IMR-90 (cell line): Measurements from ENCODE around the gene PPEF2. TPM values are rescaled to one million over a fixed set of nuclear protein-coding genes. Genes with fewer than 3 reads are reported as not detected.

Source experiments
- ATAC-seq: fragments of 200-7000 bp; cut with Tn5 transposase; 2 replicates; pipeline ENCODE4 v1.9.1; 2020; ENCODE audit warnings: low read depth, mild to moderate bottlenecking, moderate library complexity
- BruUV-seq: library from RNA; stranded (reverse); fragments of 400-500 nt; replicated peaks from 2 replicates; lab custom pipeline; 2021; lab: Mats Ljungman, UMichigan
- CTCF ChIA-PET: fragments of 300-600 bp; formaldehyde crosslinking; extraction: SDS; loops from one replicate; lab custom pipeline; 2021; ENCODE audit warnings: antibody characterized with exemption; lab: Yijun Ruan, JAX
- POLR2A ChIA-PET: fragments of 300-600 bp; sonication (Branson Sonifier 250); formaldehyde crosslinking; loops from one replicate; lab custom pipeline; 2022; ENCODE audit warnings: antibody characterized with exemption; ENCODE audit not compliant: unreplicated experiment; lab: Charles Lee
- DNase-seq: peaks from one replicate; pipeline ENCODE4 v3.0.0; 2013
- H2AFZ ChIP-seq: replicated peaks from 2 replicates; pipeline ENCODE3; 2013; ENCODE audit warnings: low read length, mild to moderate bottlenecking; ENCODE audit not compliant: poor library complexity
- H2AK5ac ChIP-seq: 2 replicates; pipeline ENCODE4 v1.6.1; 2013; ENCODE audit warnings: low read depth, low read length, inconsistent platforms
- H2AK9ac ChIP-seq: replicated peaks from 2 replicates; pipeline ENCODE3; 2013; ENCODE audit warnings: mild to moderate bottlenecking, low read depth, low read length, moderate library complexity; ENCODE audit not compliant: poor library complexity
- H2BK120ac ChIP-seq: 2 replicates; pipeline ENCODE4 v1.6.1; 2013; ENCODE audit warnings: low read depth, low read length, inconsistent platforms
- H2BK15ac ChIP-seq: 3 replicates; pipeline ENCODE4 v1.6.1; 2013; ENCODE audit warnings: low read depth, low read length, inconsistent platforms
- H2BK20ac ChIP-seq: 2 replicates; pipeline ENCODE4 v1.6.1; 2013; ENCODE audit warnings: low read depth, mild to moderate bottlenecking, inconsistent platforms, low read length, moderate library complexity
- H2BK5ac ChIP-seq: 2 replicates; pipeline ENCODE4 v1.6.1; 2013; ENCODE audit warnings: mild to moderate bottlenecking, low read depth, low read length, inconsistent platforms; ENCODE audit not compliant: poor library complexity, severe bottlenecking
- H3K14ac ChIP-seq: replicated peaks from 2 replicates; pipeline ENCODE4 v1.6.1; 2013; ENCODE audit warnings: low read depth, low read length, inconsistent platforms
- H3K18ac ChIP-seq: 2 replicates; pipeline ENCODE4 v1.6.1; 2013; ENCODE audit warnings: low read depth, low read length, control low read depth
- H3K23ac ChIP-seq: 2 replicates; pipeline ENCODE4 v1.6.1; 2013; ENCODE audit warnings: low read depth, low read length, inconsistent platforms
- H3K27ac ChIP-seq: 2 replicates; pipeline ENCODE4 v1.5.1; 2013; ENCODE audit warnings: mild to moderate bottlenecking, control low read depth, low read length; ENCODE audit not compliant: insufficient read depth
- H3K27me3 ChIP-seq: 2 replicates; pipeline ENCODE4 v1.6.1; 2013; ENCODE audit warnings: low read length; ENCODE audit not compliant: control insufficient read depth, insufficient read depth
- H3K36me3 ChIP-seq: 2 replicates; pipeline ENCODE4 v1.6.1; 2013; ENCODE audit warnings: low read length, mixed read lengths; ENCODE audit not compliant: control insufficient read depth, insufficient read depth
- H3K4ac ChIP-seq: 2 replicates; pipeline ENCODE4 v1.6.1; 2013; ENCODE audit warnings: low read depth, low read length, inconsistent platforms
- H3K4me1 ChIP-seq: 2 replicates; pipeline ENCODE4 v1.6.1; 2013; ENCODE audit warnings: low read length, mixed read lengths; ENCODE audit not compliant: control insufficient read depth, insufficient read depth
- H3K4me2 ChIP-seq: 2 replicates; pipeline ENCODE4 v1.6.1; 2013; ENCODE audit warnings: low read depth, mild to moderate bottlenecking, control low read depth, low read length, moderate library complexity
- H3K4me3 ChIP-seq: 2 replicates; pipeline ENCODE4 v1.5.1; 2013; ENCODE audit warnings: low read depth, mild to moderate bottlenecking, control low read depth, low read length, moderate library complexity; ENCODE audit not compliant: insufficient read depth
- H3K56ac ChIP-seq: 2 replicates; pipeline ENCODE4 v1.6.1; 2013; ENCODE audit warnings: low read length, inconsistent platforms; ENCODE audit not compliant: insufficient read depth; ENCODE audit errors: extremely low read depth
- H3K79me1 ChIP-seq, 2 experiments: 2 replicates each; pipeline ENCODE4 v1.6.1; 2013; ENCODE audit warnings: low read length in 2 of 2, inconsistent platforms in 1 of 2, low read depth in 1 of 2
- H3K9ac ChIP-seq: 2 replicates; pipeline ENCODE4 v1.6.1; 2013; ENCODE audit warnings: low read depth, low read length, control low read depth
- H3K9me1 ChIP-seq: 2 replicates; pipeline ENCODE4 v1.6.1; 2013; ENCODE audit warnings: low read length, inconsistent platforms; ENCODE audit not compliant: insufficient read depth
- H3K9me3 ChIP-seq: 2 replicates; pipeline ENCODE4 v1.6.1; 2013; ENCODE audit warnings: low read length; ENCODE audit not compliant: control insufficient read depth, insufficient read depth
- H4K20me1 ChIP-seq: 2 replicates; pipeline ENCODE4 v1.6.1; 2013; ENCODE audit warnings: low read length, inconsistent platforms; ENCODE audit not compliant: insufficient read depth
- H4K5ac ChIP-seq: 2 replicates; pipeline ENCODE4 v1.6.1; 2013; ENCODE audit warnings: mild to moderate bottlenecking, low read depth, low read length, control low read depth
- H4K8ac ChIP-seq, 2 experiments: 2 replicates each; pipeline ENCODE4 v1.6.1; 2013; ENCODE audit warnings: low read depth in 2 of 2, low read length in 2 of 2, control low read depth in 1 of 2, inconsistent platforms in 1 of 2
- H4K91ac ChIP-seq: 2 replicates; pipeline ENCODE4 v1.6.1; 2013; ENCODE audit warnings: low read depth, low read length, inconsistent platforms; ENCODE audit not compliant: insufficient read depth
- BHLHE40 ChIP-seq: fragments of 150-350 bp; IDR thresholded peaks from 2 replicates; pipeline ENCODE4 v1.6.1; 2016; ENCODE audit warnings: mild to moderate bottlenecking, low read depth, low read length
- FOS ChIP-seq: fragments of 150-350 bp; IDR thresholded peaks from 2 replicates; pipeline ENCODE4 v1.6.1; 2016; ENCODE audit warnings: low read depth, low read length
- MAZ ChIP-seq: IDR thresholded peaks from 2 replicates; pipeline ENCODE4 v1.6.1; 2012; ENCODE audit warnings: low read depth, mild to moderate bottlenecking, low read length, improper control_type of control experiment, moderate library complexity, borderline replicate concordance
- NFE2L2 ChIP-seq: fragments of 150-350 bp; IDR thresholded peaks from 2 replicates; pipeline ENCODE4 v1.6.1; 2016; ENCODE audit warnings: low read depth, mild to moderate bottlenecking, low read length
- POLR2A ChIP-seq: IDR thresholded peaks from 2 replicates; pipeline ENCODE4 v1.6.1; 2012; ENCODE audit warnings: mild to moderate bottlenecking, low read depth, low read length
- RAD21 ChIP-seq: IDR thresholded peaks from 2 replicates; pipeline ENCODE4 v1.6.1; 2012; ENCODE audit warnings: low read length, improper control_type of control experiment
- RCOR1 ChIP-seq: IDR thresholded peaks from 2 replicates; pipeline ENCODE4 v1.6.1; 2012; ENCODE audit warnings: mild to moderate bottlenecking, low read length, improper control_type of control experiment; ENCODE audit not compliant: insufficient replicate concordance
- RFX5 ChIP-seq: IDR thresholded peaks from 2 replicates; pipeline ENCODE4 v1.8.0; 2012; ENCODE audit warnings: low read depth, mild to moderate bottlenecking, low read length, moderate library complexity
- SMC3 ChIP-seq: fragments of 150-350 bp; IDR thresholded peaks from 2 replicates; pipeline ENCODE4 v1.6.1; 2016; ENCODE audit warnings: low read depth, mild to moderate bottlenecking, antibody characterized with exemption, low read length, moderate library complexity
- WGBS, 2 experiments: methylation state at CpG; one replicate each; pipeline versions ENCODE4 v1.1.5 to v1.1.7; 2013; ENCODE audit warnings: missing lambda C conversion rate in 2 of 2; ENCODE audit not compliant: insufficient read length in 1 of 2; ENCODE audit errors: extremely low coverage in 2 of 2; 5-methylcytosine and 5-hydroxymethylcytosine counted together
- dilution Hi-C: fragments of 300-500 bp; cut with HindIII; formaldehyde crosslinking; loops from one replicate; pipeline ENCODE4 v1.14.3; 2018; ENCODE audit warnings: low sequenced_read_pairs; ENCODE audit not compliant: unreplicated experiment
- in situ Hi-C: fragments of 300-500 bp; cut with MboI; formaldehyde crosslinking; loops from 3 replicates; pipeline ENCODE4 v1.14.3; 2019; ENCODE audit warnings: low sequenced_read_pairs, inconsistent platforms, mixed read lengths
- intact Hi-C: fragments of 100-400 bp; cut with micrococcal nuclease; formaldehyde crosslinking; loops from 2 replicates; pipeline ENCODE4 v1.10.0; 2022
- polyA plus RNA-seq, 3 experiments: library from polyadenylated mRNA; depleted of rRNA; stranded (reverse); fragments of >200 nt; gene quantifications; 2 replicates each; pipeline ENCODE4 v1.2.3, GENCODE V29; 2012; ENCODE audit warnings: low replicate concordance in 1 of 3
- total RNA-seq: library from RNA; depleted of rRNA; stranded (reverse); fragments of >200 nt; gene quantifications from 2 replicates; pipeline ENCODE4 v1.2.3, GENCODE V29; 2012
- TF ChIP-seq, protein P1 (sequence below): conservative IDR thresholded peaks from 2 replicates; pipeline ENCODE4 v1.5.1; 2012; ENCODE audit warnings: mild to moderate bottlenecking, low read depth, low read length, improper control_type of control experiment
- TF ChIP-seq, protein P2 (sequence below): fragments of 150-350 bp; IDR thresholded peaks from 2 replicates; pipeline ENCODE4 v1.6.1; 2016; ENCODE audit warnings: low read depth, mild to moderate bottlenecking, low read length, moderate library complexity, borderline replicate concordance

Gene PPEF2
- total and polyA plus RNA-seq, 2 of the 4 experiments (the other 2 are of a cell fraction), result not detected

DNA sequence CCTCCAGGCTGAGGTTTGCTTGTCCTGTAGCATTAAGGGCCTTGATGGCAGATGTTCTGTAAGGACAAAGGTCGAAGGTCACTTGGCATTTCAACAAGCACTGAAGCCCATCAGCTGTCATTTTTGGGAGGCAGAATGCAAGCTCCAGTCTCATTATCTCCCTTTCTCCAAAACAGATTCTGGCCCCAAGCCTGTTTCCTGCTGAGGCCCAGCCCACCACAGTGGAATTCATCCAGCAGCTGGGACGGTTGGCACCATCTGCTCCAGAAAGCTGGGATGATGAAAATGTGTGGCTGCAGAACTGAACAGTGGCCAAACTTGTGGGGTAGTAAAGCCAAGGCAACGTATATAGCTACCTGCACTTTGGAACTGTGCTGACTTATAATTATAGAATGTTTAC is 17.7 kb upstream of the PPEF2 start:
- in situ Hi-C loops (no loop called here), intact Hi-C loops (loop anchor here (5.0 to 10.0 kb wide), 2 partner anchors 32 to 145 kb away; no protein-coding TSS in a partner anchor), dilution Hi-C loops (no loop called here)
- no peak overlapping the region for H4K91ac ChIP-seq
- CTCF ChIA-PET, result no interaction called here
- H3K18ac ChIP-seq, result no peak overlapping the region
- no peak overlapping the region for H2BK120ac ChIP-seq
- no peak for TF ChIP-seq RFX5
- TF ChIP-seq BHLHE40, result no peak
- TF ChIP-seq RCOR1, result no peak
- no peak for TF ChIP-seq FOS
- TF ChIP-seq RAD21, result no peak
- TF ChIP-seq SMC3, result no peak
- TF ChIP-seq, protein P1, sequence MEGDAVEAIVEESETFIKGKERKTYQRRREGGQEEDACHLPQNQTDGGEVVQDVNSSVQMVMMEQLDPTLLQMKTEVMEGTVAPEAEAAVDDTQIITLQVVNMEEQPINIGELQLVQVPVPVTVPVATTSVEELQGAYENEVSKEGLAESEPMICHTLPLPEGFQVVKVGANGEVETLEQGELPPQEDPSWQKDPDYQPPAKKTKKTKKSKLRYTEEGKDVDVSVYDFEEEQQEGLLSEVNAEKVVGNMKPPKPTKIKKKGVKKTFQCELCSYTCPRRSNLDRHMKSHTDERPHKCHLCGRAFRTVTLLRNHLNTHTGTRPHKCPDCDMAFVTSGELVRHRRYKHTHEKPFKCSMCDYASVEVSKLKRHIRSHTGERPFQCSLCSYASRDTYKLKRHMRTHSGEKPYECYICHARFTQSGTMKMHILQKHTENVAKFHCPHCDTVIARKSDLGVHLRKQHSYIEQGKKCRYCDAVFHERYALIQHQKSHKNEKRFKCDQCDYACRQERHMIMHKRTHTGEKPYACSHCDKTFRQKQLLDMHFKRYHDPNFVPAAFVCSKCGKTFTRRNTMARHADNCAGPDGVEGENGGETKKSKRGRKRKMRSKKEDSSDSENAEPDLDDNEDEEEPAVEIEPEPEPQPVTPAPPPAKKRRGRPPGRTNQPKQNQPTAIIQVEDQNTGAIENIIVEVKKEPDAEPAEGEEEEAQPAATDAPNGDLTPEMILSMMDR, result no peak
- no peak for TF ChIP-seq POLR2A
- no peak for TF ChIP-seq NFE2L2
- TF ChIP-seq, protein P2, sequence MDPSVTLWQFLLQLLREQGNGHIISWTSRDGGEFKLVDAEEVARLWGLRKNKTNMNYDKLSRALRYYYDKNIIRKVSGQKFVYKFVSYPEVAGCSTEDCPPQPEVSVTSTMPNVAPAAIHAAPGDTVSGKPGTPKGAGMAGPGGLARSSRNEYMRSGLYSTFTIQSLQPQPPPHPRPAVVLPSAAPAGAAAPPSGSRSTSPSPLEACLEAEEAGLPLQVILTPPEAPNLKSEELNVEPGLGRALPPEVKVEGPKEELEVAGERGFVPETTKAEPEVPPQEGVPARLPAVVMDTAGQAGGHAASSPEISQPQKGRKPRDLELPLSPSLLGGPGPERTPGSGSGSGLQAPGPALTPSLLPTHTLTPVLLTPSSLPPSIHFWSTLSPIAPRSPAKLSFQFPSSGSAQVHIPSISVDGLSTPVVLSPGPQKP, result no peak
- no peak for TF ChIP-seq MAZ
- H3K4me3 ChIP-seq, result no peak overlapping the region
- peaks cover 12% of the 10 kb centered on the region for H3K4me1 ChIP-seq
- peak; percentile 20 for DNase-seq
- H2BK20ac ChIP-seq, result no peak overlapping the region
- no peak overlapping the region for H3K9ac ChIP-seq
- POLR2A ChIA-PET, result no interaction called here
- peaks cover 16% of the 10 kb centered on the region; the same call in 1 of the 2 replicates for H3K9me1 ChIP-seq
- peaks cover 2% of the 10 kb centered on the region for H3K36me3 ChIP-seq
- H2BK5ac ChIP-seq, result no peak overlapping the region
- no peak overlapping the region for H4K5ac ChIP-seq
- no peak overlapping the region for H2BK15ac ChIP-seq
- H2AK9ac ChIP-seq, result no peak overlapping the region
- BruUV-seq, result no TSS peak
- no peak overlapping the region for H2AFZ ChIP-seq
- H3K4me2 ChIP-seq, result no peak overlapping the region
- no peak overlapping the region for H3K4ac ChIP-seq
- no peak overlapping the region for H4K8ac ChIP-seq
- H3K27ac ChIP-seq, result no peak overlapping the region
- H3K79me1 ChIP-seq, result no peaks in the 10 kb centered on the region
- no peak for ATAC-seq
- H2AK5ac ChIP-seq, result no peak overlapping the region
- WGBS, 2 experiments, result no CpG with 5 or more reads among the region's 3 CpGs
- no peaks in the 10 kb centered on the region for H3K9me3 ChIP-seq
- no peak overlapping the region for H3K23ac ChIP-seq
- no peaks in the 10 kb centered on the region for H3K27me3 ChIP-seq
- no peak overlapping the region for H3K14ac ChIP-seq
- H3K56ac ChIP-seq, result no peak overlapping the region
- H4K20me1 ChIP-seq, result peaks cover 8% of the 10 kb centered on the region; the same call in 1 of the 2 replicates
